ENCODE results near the gene PRR14. TPM values are rescaled to one million over a fixed set of nuclear protein-coding genes. Genes with fewer than 3 reads are reported as not detected.

Gene PRR14
- total RNA-seq, 2 experiments from 2014 or later = 76.8 to 77.8 TPM

DNA sequence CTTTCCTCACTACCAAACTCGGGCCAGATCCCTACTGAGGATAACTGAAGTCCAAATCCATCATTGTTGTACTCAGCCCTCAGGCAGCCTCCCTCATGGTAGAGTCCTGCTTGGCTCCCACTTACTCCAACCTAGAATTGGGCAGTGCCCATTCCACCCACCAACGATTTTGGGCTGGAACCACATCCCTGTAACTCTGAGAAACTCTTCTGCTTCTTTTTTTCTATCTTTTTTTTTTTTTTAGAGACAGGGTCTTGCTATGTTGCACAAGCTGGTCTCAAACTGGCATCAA, 1.2 kb downstream of the PRR14 start:
- H3K9me3 Mint-ChIP-seq (ENCODE audit: low read depth) = no peaks in the 10 kb centered on the region
- ChIA-PET POLR2A (no interaction called here), CTCF (interaction anchor here (0.5 to 1.2 kb wide), 2 partner anchors 42 to 222 kb away, joined by 3 to 5 read pairs; partner anchors contain the start of gene DCTPP1)
- intact Hi-C loops (cut with DNase I, micrococcal nuclease) = no loop called here
- peaks cover 38% of the 10 kb centered on the region for H3K36me3 Mint-ChIP-seq (ENCODE audit: low read depth)
- H3K4me1 Mint-ChIP-seq = peaks cover 31% of the 10 kb centered on the region
- peak overlapping the region; percentile 86 for H3K27ac Mint-ChIP-seq
- H3K4me3 Mint-ChIP-seq = peak overlapping the region; percentile 95
- no peaks in the 10 kb centered on the region for H3K27me3 Mint-ChIP-seq
- ATAC-seq (no peak), DNase-seq (no peak)

DNA sequence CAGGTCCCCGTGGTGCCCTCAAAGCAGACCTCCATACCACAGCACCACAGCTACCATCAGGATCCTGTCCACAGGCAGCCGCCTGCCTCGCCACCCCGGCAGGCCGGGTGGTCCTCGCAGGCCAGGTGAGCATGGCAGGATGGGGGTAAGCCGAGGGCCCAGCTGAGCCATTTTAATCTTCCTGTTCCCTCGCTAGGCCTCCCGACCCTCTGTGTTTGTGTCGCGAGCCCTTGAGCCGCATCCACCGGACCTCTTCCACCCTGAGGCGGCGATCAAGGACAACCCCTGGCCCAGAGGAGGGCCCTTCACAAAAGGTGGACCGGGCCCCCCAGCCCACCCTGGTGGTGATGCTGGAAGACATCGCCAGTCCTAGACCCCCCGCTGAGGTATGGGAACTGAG, 2.0 kb downstream of the PRR14 start:
- peak overlapping the region; percentile 95 for H3K4me3 Mint-ChIP-seq
- ATAC-seq (no peak), DNase-seq (no peak)
- peaks cover 43% of the 10 kb centered on the region for H3K36me3 Mint-ChIP-seq (ENCODE audit: low read depth)
- H3K27ac Mint-ChIP-seq = peak overlapping the region; percentile 86
- H3K27me3 Mint-ChIP-seq = no peaks in the 10 kb centered on the region
- ChIA-PET CTCF (interaction anchor here (0.6 to 0.8 kb wide), 2 partner anchors 9 to 11 kb away, joined by 3 read pairs; no protein-coding TSS in a partner anchor), POLR2A (no interaction called here)
- peaks cover 38% of the 10 kb centered on the region for H3K4me1 Mint-ChIP-seq
- intact Hi-C loops (cut with DNase I, micrococcal nuclease) = no loop called here
- no peaks in the 10 kb centered on the region for H3K9me3 Mint-ChIP-seq (ENCODE audit: low read depth)

DNA sequence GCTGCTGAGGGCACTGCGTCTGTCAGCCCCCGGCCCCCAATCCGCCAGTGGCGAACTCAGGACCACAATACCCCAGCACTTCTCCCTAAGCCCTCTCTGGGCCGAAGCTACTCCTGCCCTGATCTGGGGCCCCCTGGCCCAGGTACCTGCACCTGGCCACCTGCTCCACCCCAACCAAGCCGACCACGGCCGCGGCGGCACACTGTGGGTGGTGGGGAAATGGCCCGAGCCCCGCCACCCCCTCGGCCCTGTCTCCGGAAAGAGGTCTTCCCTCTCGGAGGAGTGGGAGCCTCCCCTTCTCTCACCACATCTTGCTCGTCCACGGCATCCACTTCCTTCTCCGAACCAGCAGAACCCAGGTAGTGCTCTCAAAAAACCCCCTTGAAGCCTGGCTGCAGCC, 4.1 kb downstream of the PRR14 start:
- no peak overlapping the region for H3K27ac Mint-ChIP-seq
- CTCF ChIA-PET = interaction anchor here (0.6 kb wide), 1 partner anchor 39 kb away, joined by 3 read pairs; no protein-coding TSS in a partner anchor
- H3K36me3 Mint-ChIP-seq (ENCODE audit: low read depth) = peaks cover 43% of the 10 kb centered on the region
- intact Hi-C loops (cut with DNase I, micrococcal nuclease) = loop anchor here in 1 of 2 experiments (5.0 kb wide), 2 partner anchors 88 to 118 kb away; no protein-coding TSS in a partner anchor
- H3K4me3 Mint-ChIP-seq = no peak overlapping the region
- DNase-seq (no peak), ATAC-seq (no peak)
- H3K9me3 Mint-ChIP-seq (ENCODE audit: low read depth) = no peaks in the 10 kb centered on the region
- peaks cover 38% of the 10 kb centered on the region for H3K4me1 Mint-ChIP-seq
- no peaks in the 10 kb centered on the region for H3K27me3 Mint-ChIP-seq
- POLR2A ChIA-PET = no interaction called here

DNA sequence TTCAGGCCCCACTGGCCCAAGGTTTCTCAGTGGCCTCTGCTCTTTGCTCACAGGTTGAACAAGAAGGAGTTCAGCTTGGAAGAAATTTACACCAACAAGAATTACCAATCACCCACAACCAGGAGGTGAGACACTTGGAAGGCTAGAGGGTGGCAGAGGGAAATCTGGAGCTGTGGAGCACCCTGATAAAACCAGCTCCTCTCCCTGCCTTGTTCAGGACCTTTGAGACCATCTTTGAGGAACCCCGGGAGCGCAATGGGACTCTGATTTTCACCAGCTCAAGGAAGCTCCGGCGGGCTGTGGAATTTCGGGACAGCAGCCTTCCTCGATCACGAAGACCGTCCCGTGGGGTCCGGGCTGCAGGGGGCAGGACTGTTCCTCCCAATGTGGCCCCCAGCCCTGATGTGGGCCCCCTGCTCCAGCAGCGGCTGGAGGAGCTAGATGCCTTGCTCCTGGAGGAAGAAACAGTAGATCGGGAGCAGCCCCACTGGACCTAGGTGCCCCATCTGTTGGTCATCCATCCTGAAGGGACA, 5.1 kb downstream of the PRR14 start:
- Mint-ChIP-seq H3K4me1 (peaks cover 36% of the 10 kb centered on the region), H3K4me3 (no peak overlapping the region), H3K27me3 (no peaks in the 10 kb centered on the region), H3K36me3 (ENCODE audit: low read depth) (peaks cover 49% of the 10 kb centered on the region), H3K9me3 (ENCODE audit: low read depth) (no peaks in the 10 kb centered on the region), H3K27ac (no peak overlapping the region)
- CTCF ChIA-PET = no interaction called here
- POLR2A ChIA-PET = interaction anchor here (1.7 kb wide), 1 partner anchor 22 kb away, joined by 6 read pairs; no protein-coding TSS in a partner anchor
- DNase-seq (no peak), ATAC-seq (no peak)
- intact Hi-C loops (cut with DNase I, micrococcal nuclease) = loop anchor here in 1 of 2 experiments (5.0 kb wide), 2 partner anchors 89 to 119 kb away; no protein-coding TSS in a partner anchor

DNA sequence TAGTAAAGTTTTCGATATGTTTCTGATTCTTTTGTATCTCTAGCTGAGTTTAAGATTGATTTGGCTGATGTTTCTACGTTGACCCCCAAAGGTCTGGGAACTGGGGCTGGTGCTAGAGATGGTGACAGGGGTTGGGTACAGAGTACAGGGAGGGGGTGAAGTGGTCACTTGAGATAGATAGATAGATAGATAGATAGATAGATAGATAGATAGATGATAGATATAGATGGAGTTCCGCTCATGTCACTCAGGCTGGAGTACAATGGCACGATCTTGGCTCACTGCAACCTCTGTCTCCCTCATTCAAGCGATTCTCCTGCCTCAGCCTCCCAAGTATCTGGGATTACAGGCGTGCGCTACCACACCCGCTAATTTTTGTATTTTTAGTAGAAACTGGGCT, 5.6 kb downstream of the PRR14 start:
- CTCF ChIA-PET = no interaction called here
- H3K27me3 Mint-ChIP-seq = no peaks in the 10 kb centered on the region
- ATAC-seq = no peak
- DNase-seq = no peak
- peaks cover 39% of the 10 kb centered on the region for H3K4me1 Mint-ChIP-seq
- no peaks in the 10 kb centered on the region for H3K9me3 Mint-ChIP-seq (ENCODE audit: low read depth)
- H3K36me3 Mint-ChIP-seq (ENCODE audit: low read depth) = peaks cover 53% of the 10 kb centered on the region
- POLR2A ChIA-PET = interaction anchor here (1.7 kb wide), 1 partner anchor 22 kb away, joined by 6 read pairs; no protein-coding TSS in a partner anchor
- intact Hi-C loops (cut with DNase I, micrococcal nuclease) = loop anchor here in 1 of 2 experiments (5.0 kb wide), 2 partner anchors 89 to 119 kb away; no protein-coding TSS in a partner anchor
- H3K27ac Mint-ChIP-seq = no peak overlapping the region
- H3K4me3 Mint-ChIP-seq = no peak overlapping the region

DNA sequence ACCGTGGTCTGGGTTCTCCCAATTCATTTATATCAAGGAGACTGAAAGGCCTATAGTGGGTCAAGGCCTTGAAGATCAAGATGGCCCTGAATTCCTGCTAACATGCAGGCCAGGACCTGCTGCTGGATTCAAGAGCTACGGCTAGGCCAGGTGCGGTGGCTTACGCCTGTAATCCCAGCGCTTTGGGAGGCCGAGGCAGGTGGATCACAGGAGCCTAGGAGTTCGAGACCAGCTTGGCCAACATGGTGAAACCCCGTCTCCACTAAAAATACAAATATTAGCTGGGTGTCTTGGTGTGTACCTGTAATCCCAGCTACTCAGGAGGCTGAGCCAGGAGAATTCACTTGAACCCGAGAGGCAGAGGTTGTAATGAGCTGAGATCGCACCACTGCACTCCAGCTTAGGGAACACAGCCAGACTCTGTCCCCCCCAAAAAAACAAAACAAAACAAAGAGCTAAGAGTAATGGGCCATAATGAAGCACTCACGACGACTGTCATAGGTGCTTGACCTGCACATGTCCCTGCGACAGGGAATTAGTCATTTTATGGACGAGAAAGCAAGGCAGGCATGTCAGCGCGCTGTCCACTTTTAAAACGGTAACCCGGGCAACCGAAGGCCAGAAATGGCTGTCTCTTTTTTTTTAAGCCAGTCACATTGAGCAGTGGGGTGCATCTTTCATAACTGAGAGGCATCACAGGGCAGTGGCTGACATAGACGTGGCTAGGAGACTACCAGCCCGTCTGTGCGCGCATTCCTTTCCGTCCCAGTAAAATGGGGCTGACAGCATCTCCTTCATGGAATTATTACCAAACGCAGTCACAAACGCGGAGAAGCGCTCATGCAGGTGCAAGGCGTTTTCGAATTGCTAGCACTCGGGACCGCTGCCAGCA, 6.5 kb downstream of the PRR14 start:
- Mint-ChIP-seq H3K36me3 (ENCODE audit: low read depth) (peaks cover 53% of the 10 kb centered on the region), H3K4me3 (peak overlapping the region; percentile 74), H3K27me3 (no peaks in the 10 kb centered on the region), H3K9me3 (ENCODE audit: low read depth) (no peaks in the 10 kb centered on the region), H3K27ac (peak overlapping the region; percentile 76), H3K4me1 (peaks cover 42% of the 10 kb centered on the region)
- ChIA-PET POLR2A (interaction anchor here (0.8 to 1.7 kb wide), 2 partner anchors 23 to 40 kb away, joined by 4 to 6 read pairs; no protein-coding TSS in a partner anchor), CTCF (interaction anchor here (0.7 to 0.9 kb wide), 3 partner anchors 28 to 39 kb away, joined by 3 to 4 read pairs (median 3); no protein-coding TSS in a partner anchor)
- no peak for ATAC-seq
- DNase-seq = no peak
- intact Hi-C loops (cut with DNase I, micrococcal nuclease) = loop anchor here in 1 of 2 experiments (5.0 kb wide), 2 partner anchors 90 to 120 kb away; no protein-coding TSS in a partner anchor

DNA sequence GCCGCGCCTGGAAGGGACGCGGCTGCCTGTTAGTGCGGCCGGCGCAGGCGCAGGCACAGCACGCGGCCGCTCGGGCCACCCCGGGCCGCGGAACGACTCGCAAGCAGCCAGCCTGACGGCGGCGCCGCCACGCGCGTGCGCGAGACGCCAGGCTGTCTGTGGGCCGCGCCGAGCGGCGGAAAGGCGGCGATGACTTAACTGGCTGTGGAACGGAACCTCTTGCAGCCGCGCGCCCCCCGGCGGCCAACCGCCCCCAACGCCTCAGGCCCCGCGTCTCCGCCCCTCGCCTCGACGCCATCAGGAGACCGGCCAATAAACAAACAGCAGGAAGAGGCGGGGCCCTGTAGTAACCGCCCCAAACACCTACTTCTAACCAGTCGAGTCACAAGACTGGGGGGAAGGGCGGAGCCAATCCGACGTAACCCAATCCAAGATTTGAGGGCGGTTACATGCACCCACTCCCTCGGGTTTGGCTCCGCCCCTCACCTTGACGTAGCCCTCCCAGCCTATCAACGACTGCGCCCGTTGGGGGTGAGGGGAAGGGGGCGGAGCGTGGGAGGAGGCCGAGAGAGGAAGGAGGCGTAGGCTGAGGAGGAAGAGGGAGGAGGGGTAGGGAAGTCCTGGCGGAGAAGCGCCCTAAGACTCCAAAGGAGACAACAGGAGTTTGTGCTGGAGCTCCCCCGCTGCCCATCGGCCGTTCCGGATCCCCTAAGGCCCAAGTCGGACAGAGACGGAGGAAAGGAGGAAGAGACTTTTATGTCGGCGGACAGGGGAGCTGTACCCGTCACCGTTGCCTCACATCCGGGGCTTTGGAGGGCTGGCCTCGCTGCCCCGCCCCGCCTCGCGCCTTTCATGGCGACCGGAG, 7.3 kb downstream of the PRR14 start, which contains the start of gene FBRS:
Gene FBRS (plus strand): TSS at position 566 of the 865 bp plus-strand sequence. CDS start 1,088 bp downstream, outside the sequence.
- peaks cover 51% of the 10 kb centered on the region for H3K36me3 Mint-ChIP-seq (ENCODE audit: low read depth)
- intact Hi-C loops (cut with DNase I, micrococcal nuclease) = loop anchor here (1.0 to 5.0 kb wide), 28 partner anchors 8 to 1835 kb away; partner anchors contain the start of genes DCTPP1 (in 2 of the 2), PRR14 (in 2 of the 2), ALDOA (in 1 of the 2) and ATXN2L (in 1 of the 2)
- POLR2A ChIA-PET = interaction anchor here (0.6 to 2.4 kb wide), 12 partner anchors 8 to 593 kb away, joined by 4 to 15 read pairs (median 6); partner anchors contain the start of genes ALDOA, CFAP119, DCTPP1 and PHKG2

DNA sequence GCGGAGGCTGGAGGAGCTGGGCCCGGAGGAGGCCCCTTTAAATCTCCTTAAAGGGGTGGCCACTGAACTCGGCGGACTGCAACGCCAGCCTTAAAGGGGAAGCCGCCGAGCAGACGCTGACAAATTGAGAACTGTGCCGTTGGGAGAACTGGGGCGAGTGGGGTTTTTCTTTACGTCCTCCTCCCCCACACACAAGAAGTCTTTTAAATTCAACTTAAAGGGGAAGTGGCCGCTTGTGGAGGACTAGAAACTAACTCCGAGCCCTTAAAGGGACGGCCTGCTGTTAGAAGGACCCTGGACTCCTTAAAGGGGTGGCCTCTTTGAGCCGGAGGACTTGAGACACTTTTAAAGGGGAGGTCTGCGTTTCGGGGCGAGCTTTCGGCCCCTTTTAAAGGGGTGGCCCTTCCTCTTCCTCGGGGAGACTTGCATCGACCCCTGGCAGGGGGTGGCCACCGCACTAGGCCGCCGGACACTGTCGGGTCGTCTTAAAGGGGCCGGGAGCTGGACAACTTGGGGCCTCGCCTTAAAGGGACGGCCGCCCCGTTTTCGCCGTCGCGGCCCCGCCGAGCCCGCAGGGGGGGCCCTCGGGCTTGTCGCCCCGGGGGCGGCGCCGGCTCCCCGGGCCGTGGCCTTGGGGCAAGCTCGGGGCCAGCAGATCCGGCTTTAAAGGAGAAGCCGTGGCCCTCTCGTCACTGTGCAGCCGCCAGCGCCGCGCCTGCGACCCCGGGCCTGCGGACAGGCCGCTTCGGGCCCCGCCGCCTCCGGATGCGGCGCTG, 8.2 kb downstream of the PRR14 start:
- Mint-ChIP-seq H3K27ac (peak overlapping the region; percentile 99), H3K36me3 (ENCODE audit: low read depth) (peaks cover 57% of the 10 kb centered on the region), H3K9me3 (ENCODE audit: low read depth) (no peaks in the 10 kb centered on the region), H3K27me3 (no peaks in the 10 kb centered on the region), H3K4me1 (peaks cover 47% of the 10 kb centered on the region), H3K4me3 (peak overlapping the region; percentile 89)
- peak; percentile 33 for ATAC-seq
- intact Hi-C loops (cut with DNase I, micrococcal nuclease) = loop anchor here (1.0 to 5.0 kb wide), 28 partner anchors 9 to 1836 kb away; partner anchors contain the start of genes DCTPP1 (in 2 of the 2), PRR14 (in 2 of the 2), ALDOA (in 1 of the 2) and ATXN2L (in 1 of the 2)
- POLR2A ChIA-PET = interaction anchor here (0.6 to 2.4 kb wide), 13 partner anchors 8 to 593 kb away, joined by 4 to 15 read pairs (median 6); partner anchors contain the start of genes ALDOA, CFAP119, DCTPP1 and PHKG2
- DNase-seq = no peak
- CTCF ChIA-PET = interaction anchor here (0.6 to 4.5 kb wide), 11 partner anchors 9 to 519 kb away, joined by 3 to 35 read pairs (median 4); partner anchors contain the start of genes DCTPP1, PRR14, SRCAP and ZNF689

More for the DNA sequence above, 7.3 kb downstream of the PRR14 start, which contains the start of gene FBRS:
- no peaks in the 10 kb centered on the region for H3K27me3 Mint-ChIP-seq
- no peaks in the 10 kb centered on the region for H3K9me3 Mint-ChIP-seq (ENCODE audit: low read depth)
- CTCF ChIA-PET = interaction anchor here (0.5 to 4.5 kb wide), 10 partner anchors 8 to 518 kb away, joined by 3 to 35 read pairs (median 3); partner anchors contain the start of genes PRR14, SRCAP and ZNF689
- H3K4me3 Mint-ChIP-seq = peak within 1 kb of the TSS; percentile 89
- peaks cover 41% of the 10 kb centered on the region for H3K4me1 Mint-ChIP-seq
- DNase-seq (peak; percentile 100), ATAC-seq (peak; percentile 79)
- peak within 1 kb of the TSS; percentile 99 for H3K27ac Mint-ChIP-seq

DNA sequence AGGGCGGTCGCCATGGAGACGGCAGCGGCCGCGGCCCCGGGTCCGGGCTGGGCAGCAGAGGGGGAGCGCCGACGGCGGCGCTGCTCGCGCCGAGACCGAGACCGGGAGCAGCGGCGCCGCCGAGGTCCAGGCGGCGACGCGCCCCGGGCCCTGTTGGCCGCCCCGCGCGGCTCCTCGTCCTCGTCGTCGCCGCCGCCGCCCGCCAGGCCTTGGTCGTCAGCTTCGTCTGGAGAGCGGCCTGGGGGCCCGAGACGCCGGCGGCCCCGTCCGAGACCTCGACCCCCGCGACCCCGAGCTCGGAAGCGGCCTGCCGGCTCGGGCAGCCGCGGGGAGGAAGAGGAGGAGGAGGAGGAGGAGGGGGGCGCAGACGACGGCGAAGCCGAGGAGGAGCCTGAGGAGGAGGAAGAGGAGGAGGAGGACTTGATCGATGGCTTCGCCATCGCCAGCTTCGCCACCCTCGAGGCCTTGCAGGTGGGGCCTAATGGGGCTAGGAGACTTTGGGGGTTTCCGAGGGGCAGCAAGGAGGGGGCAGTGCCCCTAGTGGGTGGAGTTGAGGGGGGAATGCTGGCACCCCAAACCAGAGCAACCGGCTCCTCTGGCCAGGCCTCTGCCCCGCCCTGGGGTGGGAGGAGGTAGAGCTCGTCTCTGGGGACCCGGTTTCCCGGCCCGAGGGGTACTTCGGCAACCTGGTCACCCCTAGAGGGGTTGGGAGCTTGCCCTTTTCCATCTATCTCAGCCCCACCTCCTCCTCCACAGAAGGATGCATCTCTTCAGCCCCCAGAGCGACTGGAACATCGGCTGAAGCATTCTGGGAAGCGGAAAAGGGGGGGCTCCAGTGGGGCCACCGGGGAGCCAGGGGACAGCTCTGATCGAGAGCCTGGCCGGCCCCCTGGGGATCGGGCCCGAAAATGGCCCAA, 9.0 kb downstream of the PRR14 start:
- H3K9me3 Mint-ChIP-seq (ENCODE audit: low read depth) = no peaks in the 10 kb centered on the region
- DNase-seq (peak; percentile 64), ATAC-seq (no peak)
- peak overlapping the region; percentile 97 for H3K27ac Mint-ChIP-seq
- no peaks in the 10 kb centered on the region for H3K27me3 Mint-ChIP-seq
- POLR2A ChIA-PET = interaction anchor here (0.5 to 2.4 kb wide), 12 partner anchors 9 to 594 kb away, joined by 3 to 15 read pairs (median 4); partner anchors contain the start of genes ALDOA, PHKG2, PRR14 and SEPTIN1
- peak overlapping the region; percentile 84 for H3K4me3 Mint-ChIP-seq
- CTCF ChIA-PET = interaction anchor here (0.5 to 4.5 kb wide), 8 partner anchors 10 to 230 kb away, joined by 3 to 35 read pairs (median 6); partner anchors contain the start of genes DCTPP1, PRR14 and ZNF689
- peaks cover 47% of the 10 kb centered on the region for H3K4me1 Mint-ChIP-seq
- intact Hi-C loops (cut with DNase I, micrococcal nuclease) = loop anchor here (1.0 to 5.0 kb wide), 11 partner anchors 35 to 1837 kb away; partner anchors contain the start of genes ALDOA (in 1 of the 2), ATXN2L (in 1 of the 2), DCTPP1 (in 1 of the 2) and INO80E (in 1 of the 2)
- H3K36me3 Mint-ChIP-seq (ENCODE audit: low read depth) = peaks cover 54% of the 10 kb centered on the region
